ENCODE measurements around the gene CCND1. TPM values are rescaled to one million over a fixed set of nuclear protein-coding genes. Genes with fewer than 3 reads are reported as not detected.
"Not testable (repeated sequence)": the region's sequence is repeated elsewhere in the genome, so short reads cannot be mapped to it uniquely, and the experiment has no call there.

The CCND1 gene
- total RNA-seq, 1 donor from 2014 or later, result 452 TPM

DNA sequence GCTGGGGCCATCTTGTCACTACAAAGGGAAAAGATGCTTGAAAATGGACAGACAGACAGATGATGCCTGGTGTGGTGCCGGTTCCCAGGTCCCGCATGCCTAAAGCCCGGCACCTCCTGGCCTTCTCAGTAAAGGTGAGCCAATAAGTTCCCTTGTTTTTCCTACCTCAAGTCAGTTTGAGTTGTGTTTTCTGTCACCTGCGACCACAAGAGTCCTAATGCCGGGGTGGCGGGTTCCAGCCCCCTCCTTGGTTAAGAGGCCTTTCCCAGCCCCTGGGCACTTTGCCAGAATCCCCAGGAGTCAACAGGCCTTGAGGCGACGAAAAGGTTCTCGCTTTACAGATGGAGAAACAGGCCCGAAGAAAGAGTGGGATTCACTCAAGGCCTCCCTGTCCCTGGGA is 53.8 kb downstream of the CCND1 start:
- no peak for DNase-seq

DNA sequence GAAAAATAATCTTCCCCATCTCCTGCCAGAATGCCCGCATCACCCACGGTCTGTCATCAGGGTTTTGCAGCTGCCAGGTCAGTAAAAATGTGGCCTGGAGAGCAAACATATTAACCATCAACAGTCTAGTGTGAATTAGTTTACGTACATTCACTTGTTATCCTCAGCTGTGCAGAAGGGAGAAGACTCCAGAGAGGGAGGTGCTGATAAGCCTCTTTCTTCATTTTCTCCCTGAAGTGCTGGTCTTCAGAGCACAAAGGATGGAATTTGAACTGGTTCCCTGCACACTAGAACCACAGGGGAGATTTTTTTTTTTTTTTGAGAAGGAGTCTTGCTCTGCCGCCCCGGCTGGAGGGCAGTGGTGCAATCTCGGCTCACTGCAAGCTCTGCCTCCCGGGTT is 54.6 kb downstream of the CCND1 start:
- no peak for DNase-seq

GRCh38 chr11:69695995-69696394 is 55.0 kb downstream of the CCND1 start:
- not testable (repeated sequence) for DNase-seq

DNA sequence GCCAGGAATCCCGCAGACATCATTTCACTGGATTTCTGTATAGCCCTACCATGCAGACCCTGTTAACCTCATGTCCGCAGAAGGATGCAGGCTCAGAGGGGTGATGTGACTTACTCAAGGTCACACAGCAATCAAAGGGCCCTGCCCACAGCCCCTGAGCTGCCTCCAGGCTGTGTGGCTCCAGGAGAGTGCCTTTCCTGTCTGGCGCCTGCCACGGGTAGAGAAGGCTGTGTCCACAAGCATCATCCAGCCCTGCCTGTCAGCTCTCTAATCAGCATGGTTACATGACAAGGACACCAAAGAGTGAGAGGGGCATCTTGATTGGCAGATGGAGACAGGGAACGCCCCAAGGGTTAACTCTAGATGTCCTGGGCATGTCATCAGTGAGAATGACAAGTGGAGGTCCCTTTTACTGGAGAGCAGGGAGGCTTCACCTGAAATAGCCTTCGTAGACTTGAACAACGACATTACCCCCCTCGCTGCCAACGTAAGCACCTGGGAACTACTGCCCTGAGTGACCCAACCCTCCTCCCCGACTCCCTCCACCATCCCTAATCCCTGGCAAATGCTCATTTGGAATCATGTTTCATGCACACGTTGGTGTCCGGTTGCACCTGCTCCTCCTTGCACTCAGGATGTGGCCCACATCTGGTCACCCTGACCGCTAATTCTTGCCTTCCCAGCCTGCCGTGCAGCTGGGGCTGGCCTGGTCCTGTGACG is 56.0 kb downstream of the CCND1 start:
- no peak for DNase-seq

- DNase-seq, result no peak
These were observed 56.5 kb downstream of the CCND1 start for GRCh38 chr11:69697469-69697843.

DNA sequence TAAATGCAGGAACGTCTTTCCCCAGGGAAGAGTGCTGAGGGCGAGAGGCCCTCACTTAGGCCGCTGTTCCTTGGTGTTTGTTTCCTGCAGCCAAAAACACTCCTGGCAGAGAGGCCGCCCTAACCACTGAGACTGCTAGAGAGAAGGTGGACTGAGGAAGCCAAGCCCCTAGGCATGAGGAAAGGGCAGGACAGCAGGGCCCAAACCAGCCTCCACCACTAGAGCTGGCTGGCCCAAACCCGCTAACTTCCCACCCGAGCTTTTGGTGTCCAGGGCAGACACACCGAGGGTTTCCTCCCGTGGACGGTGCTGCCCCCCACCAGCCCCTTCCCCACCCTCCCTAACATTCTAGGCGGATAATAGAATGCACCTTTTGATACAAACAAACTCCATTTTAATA is 56.9 kb downstream of the CCND1 start:
- DNase-seq, result no peak

DNA sequence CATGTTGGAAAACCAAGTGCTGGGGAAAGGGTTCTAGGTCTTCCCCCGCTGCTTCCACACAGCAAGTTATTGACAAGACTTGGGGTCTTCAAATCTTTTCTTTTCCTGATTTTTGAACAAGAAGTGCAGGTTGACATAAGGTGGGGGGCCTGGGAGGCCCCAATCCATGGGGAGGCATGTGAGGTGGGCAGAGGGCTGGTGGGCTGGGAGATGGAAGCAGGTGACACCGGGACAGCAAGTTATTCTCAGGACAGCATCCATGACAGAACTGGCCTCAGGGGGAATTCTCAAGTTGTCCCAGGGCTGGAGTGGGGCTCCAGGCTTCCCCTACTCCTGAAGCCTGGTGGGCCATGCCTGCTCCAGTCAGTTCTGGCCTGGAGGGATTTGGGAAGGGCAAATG is 57.4 kb downstream of the CCND1 start:
- no peak for DNase-seq

DNA sequence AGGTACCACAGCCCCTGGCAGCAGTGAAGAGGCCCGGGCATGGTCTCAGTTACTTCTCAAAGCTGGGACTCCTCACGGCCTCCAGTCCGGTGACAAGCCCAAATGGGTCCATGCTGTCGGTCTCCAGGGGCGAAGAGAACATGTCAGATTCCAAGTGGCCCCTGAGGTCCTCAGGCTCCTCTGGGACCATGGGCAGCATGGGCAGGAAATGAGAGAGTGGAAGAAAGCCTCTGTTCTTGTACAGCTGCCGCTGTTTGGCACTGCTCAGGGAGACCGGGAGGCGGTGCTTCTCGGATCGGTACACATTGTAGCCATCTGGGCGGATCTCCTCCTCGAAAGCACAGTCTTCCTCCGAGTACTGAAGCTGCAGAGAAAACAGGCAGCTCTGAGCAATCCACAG is 58.3 kb downstream of the CCND1 start:
- no peak for DNase-seq

DNA sequence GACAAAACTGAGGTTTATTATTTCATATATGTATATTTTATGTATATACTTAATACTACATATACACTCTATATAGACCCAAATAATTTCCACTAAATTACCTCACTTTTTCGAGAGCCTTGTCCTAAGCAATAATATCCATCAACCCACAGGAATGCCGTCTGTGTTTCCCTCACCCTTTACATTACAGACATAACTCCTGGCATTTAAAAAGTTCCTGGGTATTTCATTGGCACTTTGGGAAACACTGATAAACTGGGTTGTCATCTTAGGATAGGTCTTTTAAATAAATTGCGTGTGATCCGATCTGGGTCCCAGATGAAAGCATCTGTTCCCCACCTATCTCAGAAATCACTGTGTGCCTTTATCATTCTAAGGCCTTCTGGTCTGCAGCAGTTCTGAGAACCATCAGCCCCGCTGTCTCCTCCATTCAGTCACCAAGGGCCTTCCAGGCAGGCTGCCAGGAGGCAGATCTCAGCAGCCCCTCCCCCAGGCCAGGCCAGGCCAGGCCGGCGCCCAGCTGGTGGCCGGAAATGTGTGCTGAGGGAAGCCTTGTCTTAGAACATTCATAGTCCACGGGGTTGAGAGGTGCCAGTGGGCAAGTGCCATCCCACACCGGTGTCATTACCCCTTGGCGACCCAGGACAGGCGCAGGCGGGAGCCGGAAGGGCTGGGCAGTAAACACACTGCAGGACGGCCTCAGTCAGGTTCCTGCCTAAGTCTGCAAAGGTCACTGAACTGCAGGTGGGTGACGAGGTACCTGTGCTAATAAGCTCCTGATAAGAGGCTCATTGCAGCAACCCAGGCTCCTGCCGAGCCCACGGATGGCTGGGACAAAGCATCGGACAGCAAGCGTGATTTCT is 59.6 kb downstream of the CCND1 start:
- DNase-seq, result peak; percentile 80

DNA sequence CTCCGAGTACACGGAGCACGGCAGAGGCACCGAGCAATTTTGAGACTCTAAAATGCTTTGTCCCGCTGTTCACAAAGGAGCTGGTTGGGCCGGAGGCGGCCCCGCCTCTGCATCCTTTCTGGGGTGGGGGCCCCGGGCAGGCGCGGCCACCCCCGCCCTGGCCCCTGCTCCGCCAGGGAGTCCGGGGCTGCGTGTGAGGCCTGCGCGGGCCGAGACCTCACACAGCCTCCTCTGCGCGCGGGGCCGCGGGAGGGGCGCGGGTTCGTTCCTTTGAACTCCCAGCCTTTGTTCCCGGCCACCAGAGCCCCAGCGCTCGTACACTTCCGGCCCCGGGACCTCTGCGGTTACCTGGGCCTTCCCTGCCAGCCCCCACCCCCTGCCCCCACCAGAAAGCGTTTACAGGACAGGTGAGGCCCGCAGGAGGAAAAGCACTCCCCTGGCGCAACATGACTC is 61.3 kb downstream of the CCND1 start:
- DNase-seq, result no peak

DNA sequence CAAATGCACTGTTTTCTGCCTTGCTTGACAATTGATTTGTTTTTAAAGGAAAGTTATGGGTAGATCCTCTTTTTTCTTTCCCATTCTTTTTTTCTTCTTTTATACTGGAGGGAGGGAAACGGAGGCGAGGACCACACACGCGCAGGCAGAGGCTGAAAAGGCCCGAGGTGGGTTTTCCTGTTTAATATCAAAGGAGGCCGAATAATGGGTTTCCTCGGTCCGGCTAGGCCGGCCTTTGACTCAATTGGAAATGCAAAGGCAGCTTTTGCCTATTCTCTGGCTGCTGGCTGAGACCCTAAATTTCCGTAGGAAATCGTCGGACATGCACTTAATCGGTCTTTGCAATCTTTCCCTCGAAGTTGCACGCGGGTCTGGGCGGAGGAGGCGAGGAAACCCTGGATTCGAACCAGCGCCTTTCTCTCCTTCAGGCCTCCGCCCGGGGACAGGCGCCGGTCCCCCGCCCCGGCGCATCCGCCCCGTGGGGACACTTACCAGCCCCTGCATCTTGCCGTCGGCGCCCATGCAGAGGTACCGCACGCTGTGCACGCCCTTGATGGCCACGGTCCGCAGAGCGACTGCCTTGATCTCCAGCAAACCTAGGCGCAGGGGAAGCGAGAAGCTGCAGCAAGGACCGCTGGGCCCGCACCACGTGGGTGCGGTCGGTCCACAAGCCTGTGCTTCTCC is 62.0 kb downstream of the CCND1 start:
- DNase-seq, result no peak

DNA sequence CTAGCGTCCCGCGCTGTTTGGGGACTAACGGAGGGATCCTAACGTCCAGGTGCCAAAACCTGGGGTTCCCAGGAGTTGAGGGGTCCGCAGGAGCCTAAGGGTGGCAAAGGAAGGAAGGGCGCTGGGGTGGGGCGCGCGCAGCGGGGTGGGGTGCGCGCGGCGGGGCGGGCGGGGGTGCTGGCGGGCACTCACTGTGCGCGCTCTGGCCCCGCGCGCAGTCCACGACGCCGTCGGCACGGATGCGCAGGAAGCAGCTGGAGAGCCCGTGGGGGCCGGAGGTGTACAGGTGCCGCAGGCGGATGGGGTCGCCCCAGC is 62.5 kb downstream of the CCND1 start:
- no peak for DNase-seq

Other genes starting within 250 kb of the CCND1 start
- gene LINC01488, start 159.5 kb upstream of the CCND1 start, total RNA-seq, result not detected in 2 replicates
- 11.9 and 16.0 TPM in 2 replicates for gene LTO1, start 34.2 kb downstream of the CCND1 start, total RNA-seq
- gene FGF19, start 62.9 kb downstream of the CCND1 start, total RNA-seq, result not detected in 2 replicates
- not detected in 2 replicates for gene FGF4, start 134.2 kb downstream of the CCND1 start, total RNA-seq
- not detected in 2 replicates for gene FGF3, start 178.3 kb downstream of the CCND1 start, total RNA-seq